ENCODE measurements around the gene ADGRL3. TPM values are rescaled to one million over a fixed set of nuclear protein-coding genes. Genes with fewer than 3 reads are reported as not detected.

ADGRL3 gene
- polyA plus RNA-seq = not detected

DNA sequence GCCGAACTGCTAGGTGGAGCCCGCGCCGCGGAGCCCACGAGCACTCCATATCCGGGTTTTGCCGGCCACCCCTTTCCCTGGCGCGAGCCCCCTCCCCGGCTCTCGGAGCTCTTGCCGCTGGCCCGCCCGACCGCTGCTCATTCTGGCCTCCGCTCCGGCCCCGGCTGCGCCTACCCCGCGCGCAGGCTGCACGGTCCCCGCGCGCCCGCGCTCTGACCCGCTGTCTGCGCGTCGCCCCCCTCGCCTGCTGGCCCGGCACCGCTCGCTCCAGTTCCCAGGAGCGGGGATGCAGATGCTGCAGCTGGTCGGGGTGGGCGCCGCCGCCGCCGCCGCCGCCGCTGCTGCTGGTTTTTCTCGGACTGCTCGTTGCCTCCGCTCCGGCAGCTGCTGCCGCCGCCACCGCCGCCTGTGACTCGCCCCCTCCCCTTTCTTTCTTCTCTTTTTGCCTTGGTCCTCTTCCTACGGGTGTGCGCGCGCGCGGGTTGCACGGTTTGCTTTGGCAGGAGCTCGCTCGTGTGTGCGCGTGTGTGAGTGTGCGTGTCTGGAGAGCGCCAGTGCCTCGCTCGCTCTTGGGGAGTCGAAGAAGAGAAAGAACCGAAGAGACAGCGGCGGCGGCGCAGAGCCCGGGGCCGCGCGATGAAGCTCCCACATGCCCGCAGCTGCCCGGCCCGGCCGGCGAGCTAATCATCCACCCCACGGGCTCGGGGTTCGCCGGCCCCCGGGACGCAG, at the start of gene ADGRL3:
ADGRL3 (plus strand) TSS at position 140 of the 729 bp plus-strand sequence.
- peaks cover 5 to 12% (median 8%) of the 10 kb centered on the region in 3 donors for H3K27me3 Mint-ChIP-seq (ENCODE audit: low read depth in 3 of 3)
- peaks cover 5 to 49% (median 15%) of the 10 kb centered on the region in 6 donors for H3K9me3 Mint-ChIP-seq
- no peak within 1 kb of the TSS for H3K4me3 Mint-ChIP-seq
- peaks cover 0 to 6% (median 3%) of the 10 kb centered on the region in 3 donors for H3K36me3 Mint-ChIP-seq
- no peak within 1 kb of the TSS for H3K27ac Mint-ChIP-seq
- peaks cover 0 to 2% of the 10 kb centered on the region in 2 donors for H3K4me1 Mint-ChIP-seq
- DNase-seq = no peak

DNA sequence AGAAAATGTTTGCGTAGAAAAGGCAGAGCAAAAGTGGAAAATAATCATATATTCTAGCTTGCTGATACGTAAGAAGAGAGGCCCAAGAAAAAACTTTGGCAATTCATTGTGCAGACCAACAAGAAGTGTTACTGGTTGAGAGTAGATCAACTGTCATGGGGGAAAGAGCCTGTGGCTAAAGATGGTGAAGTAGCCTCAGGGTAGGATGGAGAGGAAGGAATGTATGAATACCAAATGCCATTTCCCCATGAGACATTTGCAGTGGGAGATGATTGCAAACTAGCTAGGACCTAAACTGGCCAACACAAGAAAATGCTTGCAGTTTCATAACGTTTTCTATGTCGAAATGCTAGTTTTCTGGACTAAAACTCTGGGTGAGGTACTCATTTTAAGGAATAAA, 47.7 kb upstream of the ADGRL3 start:
- no peak overlapping the region for H3K27ac Mint-ChIP-seq
- DNase-seq = no peak
- H3K9me3 Mint-ChIP-seq = peaks cover 7 to 42% (median 11%) of the 10 kb centered on the region in 6 donors
- peaks cover 0 to 2% (median 0%) of the 10 kb centered on the region in 3 donors for H3K27me3 Mint-ChIP-seq (ENCODE audit: low read depth in 3 of 3)
- no peak overlapping the region for H3K4me3 Mint-ChIP-seq
- H3K4me1 Mint-ChIP-seq = no peaks in the 10 kb centered on the region
- no peaks in the 10 kb centered on the region for H3K36me3 Mint-ChIP-seq

DNA sequence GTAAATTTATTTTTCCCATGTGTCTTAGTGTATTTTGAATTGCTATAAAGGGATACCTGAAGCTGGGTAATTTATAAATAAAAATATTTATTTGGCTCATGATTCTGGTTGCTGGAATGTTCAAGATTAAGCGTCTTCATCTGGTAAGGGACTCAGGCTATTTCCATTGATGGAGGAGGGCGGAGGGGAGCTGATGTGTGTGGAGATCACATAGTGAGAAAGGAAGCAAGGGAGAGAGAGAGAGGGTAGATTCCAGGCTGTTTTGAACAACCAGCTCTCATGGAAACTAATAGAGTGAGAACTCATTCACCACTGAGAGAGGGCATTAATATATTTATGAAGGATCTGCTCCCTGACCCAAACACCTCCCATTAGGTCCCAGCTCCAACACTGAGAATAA, 39.6 kb upstream of the ADGRL3 start:
- Mint-ChIP-seq H3K9me3 (peaks cover 0 to 42% (median 10%) of the 10 kb centered on the region in 6 donors), H3K36me3 (no peaks in the 10 kb centered on the region), H3K27me3 (ENCODE audit: low read depth in 3 of 3) (peaks cover 0 to 2% (median 0%) of the 10 kb centered on the region in 3 donors), H3K4me3 (no peak overlapping the region), H3K27ac (no peak overlapping the region), H3K4me1 (no peaks in the 10 kb centered on the region)
- no peak for DNase-seq

- H3K27me3 Mint-ChIP-seq (ENCODE audit: low read depth in 3 of 3) = peaks cover 0 to 2% (median 0%) of the 10 kb centered on the region in 3 donors
- no peak overlapping the region for H3K27ac Mint-ChIP-seq
- H3K36me3 Mint-ChIP-seq = no peaks in the 10 kb centered on the region
- H3K4me1 Mint-ChIP-seq = no peaks in the 10 kb centered on the region
- DNase-seq = no peak
- H3K9me3 Mint-ChIP-seq = peaks cover 0 to 51% (median 7%) of the 10 kb centered on the region in 6 donors
- H3K4me3 Mint-ChIP-seq = no peak overlapping the region
These were observed 38.0 kb upstream of the ADGRL3 start for GRCh38 chr4:61162116-61162515.

GRCh38 chr4:61173799-61174198, 26.3 kb upstream of the ADGRL3 start:
- Mint-ChIP-seq H3K4me1 (no peaks in the 10 kb centered on the region), H3K27ac (no peak overlapping the region), H3K9me3 (peaks cover 11 to 41% (median 13%) of the 10 kb centered on the region in 6 donors), H3K36me3 (no peaks in the 10 kb centered on the region), H3K27me3 (ENCODE audit: low read depth in 3 of 3) (peaks cover 0 to under 1% (median 0%) of the 10 kb centered on the region in 3 donors), H3K4me3 (no peak overlapping the region)
- DNase-seq = no peak

DNA sequence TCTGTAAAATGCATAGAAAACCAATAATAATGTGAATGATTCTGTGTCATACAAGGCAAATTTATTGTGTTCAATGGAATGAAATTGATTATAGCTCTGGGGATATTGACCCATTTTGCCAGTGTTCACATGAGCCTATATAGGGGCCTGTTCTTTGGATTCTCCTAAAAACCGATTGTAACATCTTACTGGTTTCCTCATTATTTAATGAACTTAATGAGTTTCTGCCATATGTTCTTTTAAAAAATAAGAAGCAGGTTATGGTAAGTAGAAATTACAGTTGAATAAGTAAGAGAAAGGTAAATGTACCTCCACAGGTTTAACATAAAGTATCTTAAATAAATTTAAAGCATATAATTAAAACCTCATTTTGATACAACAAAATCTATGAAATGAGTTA, 24.6 kb upstream of the ADGRL3 start:
- Mint-ChIP-seq H3K4me1 (no peaks in the 10 kb centered on the region), H3K27ac (no peak overlapping the region), H3K27me3 (ENCODE audit: low read depth in 3 of 3) (peaks cover 0 to 2% (median 0%) of the 10 kb centered on the region in 3 donors), H3K4me3 (no peak overlapping the region), H3K36me3 (no peaks in the 10 kb centered on the region), H3K9me3 (peaks cover 4 to 31% (median 13%) of the 10 kb centered on the region in 6 donors)
- DNase-seq = no peak

- H3K27me3 Mint-ChIP-seq (ENCODE audit: low read depth in 3 of 3) = peaks cover 0 to 2% (median 0%) of the 10 kb centered on the region in 3 donors
- H3K27ac Mint-ChIP-seq = no peak overlapping the region
- peaks cover 2 to 28% (median 14%) of the 10 kb centered on the region in 6 donors for H3K9me3 Mint-ChIP-seq
- H3K4me1 Mint-ChIP-seq = no peaks in the 10 kb centered on the region
- H3K36me3 Mint-ChIP-seq = no peaks in the 10 kb centered on the region
- DNase-seq = no peak
- no peak overlapping the region for H3K4me3 Mint-ChIP-seq
These were observed 22.8 kb upstream of the ADGRL3 start for GRCh38 chr4:61177367-61177766.

DNA sequence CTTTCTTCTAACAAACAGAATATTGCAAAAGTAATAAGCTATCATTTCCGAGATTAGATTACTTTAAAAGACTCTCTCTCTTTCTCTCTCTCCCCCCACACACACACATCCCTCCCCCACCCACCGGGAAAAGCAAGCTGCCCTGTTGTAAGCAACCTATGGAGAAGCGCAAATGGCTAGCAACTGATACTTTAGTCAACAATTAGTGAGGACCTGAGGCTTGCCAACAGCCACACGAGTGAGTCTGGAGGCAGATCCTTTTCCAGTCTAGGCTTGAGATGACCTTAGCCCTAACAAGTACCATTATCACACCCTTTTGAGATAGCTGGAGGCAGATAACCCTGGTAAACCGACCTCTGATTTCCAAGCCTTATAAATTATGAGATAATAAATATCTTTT, 19.7 kb upstream of the ADGRL3 start:
- H3K9me3 Mint-ChIP-seq = peaks cover 8 to 47% (median 25%) of the 10 kb centered on the region in 6 donors
- no peak overlapping the region for H3K4me3 Mint-ChIP-seq
- H3K36me3 Mint-ChIP-seq = no peaks in the 10 kb centered on the region
- H3K4me1 Mint-ChIP-seq = no peaks in the 10 kb centered on the region
- no peak overlapping the region for H3K27ac Mint-ChIP-seq
- DNase-seq = no peak
- peaks cover 0 to 2% (median 0%) of the 10 kb centered on the region in 3 donors for H3K27me3 Mint-ChIP-seq (ENCODE audit: low read depth in 3 of 3)

GRCh38 chr4:61182915-61183314, 17.2 kb upstream of the ADGRL3 start:
- H3K4me3 Mint-ChIP-seq = no peak overlapping the region
- H3K27me3 Mint-ChIP-seq (ENCODE audit: low read depth in 3 of 3) = peaks cover 0 to 2% (median 0%) of the 10 kb centered on the region in 3 donors
- H3K9me3 Mint-ChIP-seq = peaks cover 6 to 40% (median 21%) of the 10 kb centered on the region in 6 donors
- no peak overlapping the region for H3K27ac Mint-ChIP-seq
- no peak for DNase-seq
- H3K4me1 Mint-ChIP-seq = no peaks in the 10 kb centered on the region
- H3K36me3 Mint-ChIP-seq = no peaks in the 10 kb centered on the region

GRCh38 chr4:61185288-61185687, 14.8 kb upstream of the ADGRL3 start:
- Mint-ChIP-seq H3K9me3 (peaks cover 13 to 46% (median 25%) of the 10 kb centered on the region in 6 donors), H3K4me1 (no peaks in the 10 kb centered on the region), H3K27ac (no peak overlapping the region), H3K36me3 (no peaks in the 10 kb centered on the region), H3K27me3 (ENCODE audit: low read depth in 3 of 3) (no peaks in the 10 kb centered on the region), H3K4me3 (no peak overlapping the region)
- DNase-seq = no peak

- Mint-ChIP-seq H3K4me3 (no peak overlapping the region), H3K9me3 (peaks cover 6 to 37% (median 18%) of the 10 kb centered on the region in 6 donors), H3K27ac (no peak overlapping the region), H3K36me3 (no peaks in the 10 kb centered on the region), H3K27me3 (ENCODE audit: low read depth in 3 of 3) (no peaks in the 10 kb centered on the region), H3K4me1 (no peaks in the 10 kb centered on the region)
- DNase-seq = no peak
These were observed 7.7 kb upstream of the ADGRL3 start for GRCh38 chr4:61192392-61192791.

GRCh38 chr4:61193863-61194262, 6.3 kb upstream of the ADGRL3 start:
- H3K27ac Mint-ChIP-seq = no peak overlapping the region
- no peak for DNase-seq
- no peak overlapping the region for H3K4me3 Mint-ChIP-seq
- H3K27me3 Mint-ChIP-seq (ENCODE audit: low read depth in 3 of 3) = peaks cover 0 to under 1% (median 0%) of the 10 kb centered on the region in 3 donors
- no peaks in the 10 kb centered on the region for H3K4me1 Mint-ChIP-seq
- H3K36me3 Mint-ChIP-seq = peaks cover 0 to 1% (median 0%) of the 10 kb centered on the region in 3 donors
- H3K9me3 Mint-ChIP-seq = peaks cover 4 to 33% (median 17%) of the 10 kb centered on the region in 6 donors

GRCh38 chr4:61194571-61194970, 5.6 kb upstream of the ADGRL3 start:
- DNase-seq = no peak
- peaks cover 0 to 3% (median 0%) of the 10 kb centered on the region in 3 donors for H3K27me3 Mint-ChIP-seq (ENCODE audit: low read depth in 3 of 3)
- peaks cover 0 to 3% (median 0%) of the 10 kb centered on the region in 3 donors for H3K36me3 Mint-ChIP-seq
- H3K9me3 Mint-ChIP-seq = peaks cover 5 to 36% (median 15%) of the 10 kb centered on the region in 6 donors
- no peak overlapping the region for H3K27ac Mint-ChIP-seq
- H3K4me1 Mint-ChIP-seq = no peaks in the 10 kb centered on the region
- H3K4me3 Mint-ChIP-seq = no peak overlapping the region

DNA sequence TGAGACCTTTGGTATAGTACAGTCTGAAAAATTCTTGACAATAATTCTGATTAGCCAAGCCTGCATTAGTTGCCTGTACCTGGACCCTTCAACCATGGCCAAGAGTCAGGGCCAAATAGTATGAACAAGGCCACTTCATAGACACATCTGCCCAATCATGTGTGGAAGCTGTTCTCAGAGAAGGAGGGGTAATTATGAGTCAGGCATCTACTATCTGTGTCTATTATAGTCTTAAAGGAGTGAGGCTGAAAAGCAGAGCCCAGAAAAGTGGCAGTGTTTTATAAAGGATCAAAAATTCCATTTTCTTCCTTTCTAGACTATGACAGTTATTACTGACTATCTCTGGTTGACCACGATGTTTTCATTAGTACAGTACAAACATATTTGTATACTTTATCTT, 5.0 kb upstream of the ADGRL3 start:
- Mint-ChIP-seq H3K36me3 (peaks cover 0 to 3% (median 0%) of the 10 kb centered on the region in 3 donors), H3K9me3 (peaks cover 4 to 33% (median 14%) of the 10 kb centered on the region in 6 donors), H3K27me3 (ENCODE audit: low read depth in 3 of 3) (peaks cover 0 to 3% (median 0%) of the 10 kb centered on the region in 3 donors), H3K27ac (no peak overlapping the region), H3K4me1 (no peaks in the 10 kb centered on the region), H3K4me3 (no peak overlapping the region)
- no peak for DNase-seq

Data from immature natural killer cell (primary cell).